GM23338 (cell line): ENCODE measurements around the gene RNF26. TPM values are rescaled to one million over a fixed set of nuclear protein-coding genes. Genes with fewer than 3 reads are reported as not detected.

Source experiments
- ATAC-seq: fragments of 200-7000 bp; cut with Tn5 transposase; 3 replicates; pipeline ENCODE4 v1.9.1; 2020
- DNase-seq: peaks from one replicate; pipeline ENCODE4 v3.0.0-alpha.2; 2015; ENCODE audit warnings: low spot score
- H2AFZ ChIP-seq: fragments of 200-600 bp; sonication (generic); 2 replicates; pipeline ENCODE4 v1.8.0; 2016; ENCODE audit warnings: antibody characterized with exemption, mild to moderate bottlenecking, moderate library complexity
- H3F3A ChIP-seq: fragments of 200-600 bp; sonication (generic); replicated peaks from 2 replicates; pipeline ENCODE4 v1.8.0; 2017; ENCODE audit warnings: antibody characterized with exemption, mixed run types, low read depth
- H3K27ac ChIP-seq: fragments of 200-600 bp; sonication (generic); 2 replicates; pipeline ENCODE4 v1.6.1; 2016; ENCODE audit warnings: low read depth
- H3K27me3 ChIP-seq: fragments of 200-600 bp; sonication (generic); 2 replicates; pipeline ENCODE4 v1.8.0; 2016; ENCODE audit warnings: mild to moderate bottlenecking, mixed run types, moderate library complexity; ENCODE audit not compliant: insufficient read depth
- H3K36me3 ChIP-seq: fragments of 200-600 bp; sonication (generic); 2 replicates; pipeline ENCODE4 v1.8.0; 2016; ENCODE audit warnings: mild to moderate bottlenecking; ENCODE audit not compliant: insufficient read depth
- H3K4me1 ChIP-seq: fragments of 200-600 bp; sonication (generic); 2 replicates; pipeline ENCODE4 v1.8.0; 2016; ENCODE audit warnings: mild to moderate bottlenecking, moderate library complexity; ENCODE audit not compliant: insufficient read depth
- H3K4me2 ChIP-seq: fragments of 200-600 bp; sonication (generic); 2 replicates; pipeline ENCODE4 v1.7.1; 2017; ENCODE audit warnings: mixed run types
- H3K4me3 ChIP-seq: fragments of 200-600 bp; sonication (generic); 2 replicates; pipeline ENCODE4 v1.6.1; 2016; ENCODE audit warnings: mixed run types
- H3K79me2 ChIP-seq: fragments of 200-600 bp; sonication (generic); replicated peaks from 2 replicates; pipeline ENCODE4 v1.8.0; 2017; ENCODE audit warnings: mild to moderate bottlenecking; ENCODE audit not compliant: insufficient read depth
- H3K9me2 ChIP-seq: fragments of 200-600 bp; sonication (generic); 2 replicates; pipeline ENCODE4 v1.8.0; 2017; ENCODE audit not compliant: insufficient read depth
- H4K20me1 ChIP-seq: fragments of 200-600 bp; sonication (generic); replicated peaks from 2 replicates; pipeline ENCODE4 v1.8.0; 2017; ENCODE audit warnings: mild to moderate bottlenecking; ENCODE audit not compliant: insufficient read depth
- H3K27ac Mint-ChIP-seq: 2 replicates; pipeline ENCODE4 v1.8.0; 2020; ENCODE audit warnings: inconsistent platforms, mild to moderate bottlenecking, moderate library complexity, mixed read lengths
- H3K27me3 Mint-ChIP-seq: 3 replicates; pipeline ENCODE4 v1.8.0; 2022; ENCODE audit warnings: low read depth, mild to moderate bottlenecking, moderate library complexity, mixed read lengths, inconsistent platforms; ENCODE audit not compliant: insufficient read depth, poor library complexity
- H3K36me3 Mint-ChIP-seq: 3 replicates; pipeline ENCODE4 v1.8.0; 2021; ENCODE audit warnings: low read depth, mild to moderate bottlenecking, inconsistent platforms, moderate library complexity, mixed read lengths
- H3K4me1 Mint-ChIP-seq: 3 replicates; pipeline ENCODE4 v1.8.0; 2020; ENCODE audit warnings: mild to moderate bottlenecking, inconsistent platforms, mixed read lengths
- H3K4me3 Mint-ChIP-seq: 3 replicates; pipeline ENCODE4 v1.8.0; 2021; ENCODE audit warnings: moderate library complexity, mild to moderate bottlenecking, inconsistent platforms, mixed read lengths
- H3K9me3 Mint-ChIP-seq: 3 replicates; pipeline ENCODE4 v1.8.0; 2020; ENCODE audit warnings: moderate library complexity, mild to moderate bottlenecking, inconsistent platforms, mixed read lengths
- JUNB ChIP-seq: IDR thresholded peaks from one replicate; pipeline ENCODE4 v1.6.1; 2016; ENCODE audit warnings: antibody characterized with exemption; ENCODE audit not compliant: unreplicated experiment
- ZNF331 ChIP-seq: fragments of 250-450 bp; sonication (Bioruptor Pico); IDR thresholded peaks from 2 replicates; pipeline ENCODE4 v1.5.0; 2020; ENCODE audit warnings: low read depth, mild to moderate bottlenecking, moderate library complexity
- polyA plus RNA-seq: library from polyadenylated mRNA; unstranded; fragments of >200 nt; fragmentation: Nextera tagmentation; extraction: Ambion mirVana; gene quantifications from 2 replicates; pipeline ENCODE4 v1.2.1, GENCODE V29; 2016
- total RNA-seq: library from RNA; depleted of rRNA; stranded (reverse); fragments of >200 nt; shearing (Covaris generic); gene quantifications from 2 replicates; pipeline ENCODE4 v1.2.3, GENCODE V29; 2014
- TF ChIP-seq, protein P1 (sequence below): fragments of 250-450 bp; sonication (Bioruptor Pico); IDR thresholded peaks from 2 replicates; pipeline ENCODE4 v1.5.0; 2020; ENCODE audit warnings: mild to moderate bottlenecking, moderate library complexity
- TF ChIP-seq, protein P2 (sequence below), 2 experiments: fragments of 200-600 bp in 1 of 2; sonication (generic) in 1 of 2; conservative IDR thresholded peaks; 2 replicates each; pipeline versions ENCODE4 v1.5.1 to v1.6.1; 2016 to 2017; ENCODE audit warnings: antibody characterized with exemption in 2 of 2, low read depth in 2 of 2, mild to moderate bottlenecking in 2 of 2, moderate library complexity in 1 of 2
- TF ChIP-seq, protein P3 (sequence below): IDR thresholded peaks from one replicate; pipeline ENCODE4 v1.6.1; 2018; ENCODE audit warnings: antibody characterized with exemption; ENCODE audit not compliant: unreplicated experiment

RNF26 gene
- total and polyA plus RNA-seq, 2 experiments from 2014 or later, result 31.8 to 58.3 TPM

DNA sequence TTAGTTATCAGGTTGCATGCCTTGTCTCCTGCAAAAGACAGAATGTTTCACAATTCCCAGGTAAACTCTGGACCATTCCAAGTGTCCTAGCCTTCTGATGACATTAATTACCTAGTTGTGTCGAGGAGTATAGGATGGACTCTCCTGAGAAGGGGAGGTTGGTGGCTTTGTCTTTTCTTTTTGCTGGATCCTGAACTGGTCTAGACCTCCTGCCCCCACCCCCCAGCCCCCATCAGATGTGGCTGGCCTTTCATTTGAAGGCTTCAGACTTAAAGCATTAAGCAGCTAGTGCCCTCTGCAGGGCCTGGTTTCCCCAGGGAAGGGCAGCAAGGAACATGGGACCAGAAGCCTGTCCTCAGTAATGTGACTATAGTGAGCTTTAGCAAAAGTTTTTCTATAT lies 27.1 kb upstream of the RNF26 start:
- no peak overlapping the region for H3K27ac Mint-ChIP-seq

DNA sequence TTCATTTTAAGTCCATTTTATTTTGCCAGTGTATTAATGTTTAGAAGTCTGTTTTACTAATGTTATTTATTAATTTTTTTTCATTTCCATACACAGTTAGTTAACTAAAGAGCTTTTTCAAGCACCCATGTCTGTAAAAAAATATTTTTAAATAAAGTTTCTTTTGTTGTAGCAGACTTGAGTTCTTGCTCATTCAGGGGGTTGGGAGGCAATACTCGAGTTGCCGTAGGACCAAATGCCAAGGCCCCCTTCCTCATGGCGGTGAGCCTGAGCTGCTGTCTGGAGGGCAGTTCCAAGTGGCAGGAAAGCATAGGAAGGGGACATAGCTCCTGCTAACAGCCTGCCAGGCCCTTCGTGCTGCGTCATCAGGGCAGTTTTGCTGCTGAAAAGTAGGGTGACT lies 26.4 kb upstream of the RNF26 start:
- H2AFZ ChIP-seq, result no peak overlapping the region
- peaks cover 14% of the 10 kb centered on the region for H3K27me3 Mint-ChIP-seq
- H3K4me3 ChIP-seq, result no peak overlapping the region
- peaks cover 30% of the 10 kb centered on the region for H3K36me3 Mint-ChIP-seq
- no peak overlapping the region for H3K4me3 Mint-ChIP-seq
- ATAC-seq, result no peak
- H3F3A ChIP-seq, result 0 out of 2 replicates have a peak, but pooled peaks cover 4% of the 10 kb centered on the region
- no peaks in the 10 kb centered on the region for H3K9me2 ChIP-seq
- H3K9me3 Mint-ChIP-seq, result no peaks in the 10 kb centered on the region; the same call in 2 of the 3 replicates
- H3K4me2 ChIP-seq, result no peak overlapping the region
- H3K4me1 ChIP-seq, result peaks cover 12% of the 10 kb centered on the region; the same call in 1 of the 2 replicates
- no peaks in the 10 kb centered on the region for H3K27me3 ChIP-seq
- no peak for DNase-seq
- H3K4me1 Mint-ChIP-seq, result peaks cover 17% of the 10 kb centered on the region
- peaks cover 9% of the 10 kb centered on the region for H4K20me1 ChIP-seq
- no peak overlapping the region for H3K27ac Mint-ChIP-seq
- H3K79me2 ChIP-seq, result no peaks in the 10 kb centered on the region
- H3K36me3 ChIP-seq, result peaks cover 16% of the 10 kb centered on the region
- no peak overlapping the region for H3K27ac ChIP-seq
- TF ChIP-seq, protein P1, sequence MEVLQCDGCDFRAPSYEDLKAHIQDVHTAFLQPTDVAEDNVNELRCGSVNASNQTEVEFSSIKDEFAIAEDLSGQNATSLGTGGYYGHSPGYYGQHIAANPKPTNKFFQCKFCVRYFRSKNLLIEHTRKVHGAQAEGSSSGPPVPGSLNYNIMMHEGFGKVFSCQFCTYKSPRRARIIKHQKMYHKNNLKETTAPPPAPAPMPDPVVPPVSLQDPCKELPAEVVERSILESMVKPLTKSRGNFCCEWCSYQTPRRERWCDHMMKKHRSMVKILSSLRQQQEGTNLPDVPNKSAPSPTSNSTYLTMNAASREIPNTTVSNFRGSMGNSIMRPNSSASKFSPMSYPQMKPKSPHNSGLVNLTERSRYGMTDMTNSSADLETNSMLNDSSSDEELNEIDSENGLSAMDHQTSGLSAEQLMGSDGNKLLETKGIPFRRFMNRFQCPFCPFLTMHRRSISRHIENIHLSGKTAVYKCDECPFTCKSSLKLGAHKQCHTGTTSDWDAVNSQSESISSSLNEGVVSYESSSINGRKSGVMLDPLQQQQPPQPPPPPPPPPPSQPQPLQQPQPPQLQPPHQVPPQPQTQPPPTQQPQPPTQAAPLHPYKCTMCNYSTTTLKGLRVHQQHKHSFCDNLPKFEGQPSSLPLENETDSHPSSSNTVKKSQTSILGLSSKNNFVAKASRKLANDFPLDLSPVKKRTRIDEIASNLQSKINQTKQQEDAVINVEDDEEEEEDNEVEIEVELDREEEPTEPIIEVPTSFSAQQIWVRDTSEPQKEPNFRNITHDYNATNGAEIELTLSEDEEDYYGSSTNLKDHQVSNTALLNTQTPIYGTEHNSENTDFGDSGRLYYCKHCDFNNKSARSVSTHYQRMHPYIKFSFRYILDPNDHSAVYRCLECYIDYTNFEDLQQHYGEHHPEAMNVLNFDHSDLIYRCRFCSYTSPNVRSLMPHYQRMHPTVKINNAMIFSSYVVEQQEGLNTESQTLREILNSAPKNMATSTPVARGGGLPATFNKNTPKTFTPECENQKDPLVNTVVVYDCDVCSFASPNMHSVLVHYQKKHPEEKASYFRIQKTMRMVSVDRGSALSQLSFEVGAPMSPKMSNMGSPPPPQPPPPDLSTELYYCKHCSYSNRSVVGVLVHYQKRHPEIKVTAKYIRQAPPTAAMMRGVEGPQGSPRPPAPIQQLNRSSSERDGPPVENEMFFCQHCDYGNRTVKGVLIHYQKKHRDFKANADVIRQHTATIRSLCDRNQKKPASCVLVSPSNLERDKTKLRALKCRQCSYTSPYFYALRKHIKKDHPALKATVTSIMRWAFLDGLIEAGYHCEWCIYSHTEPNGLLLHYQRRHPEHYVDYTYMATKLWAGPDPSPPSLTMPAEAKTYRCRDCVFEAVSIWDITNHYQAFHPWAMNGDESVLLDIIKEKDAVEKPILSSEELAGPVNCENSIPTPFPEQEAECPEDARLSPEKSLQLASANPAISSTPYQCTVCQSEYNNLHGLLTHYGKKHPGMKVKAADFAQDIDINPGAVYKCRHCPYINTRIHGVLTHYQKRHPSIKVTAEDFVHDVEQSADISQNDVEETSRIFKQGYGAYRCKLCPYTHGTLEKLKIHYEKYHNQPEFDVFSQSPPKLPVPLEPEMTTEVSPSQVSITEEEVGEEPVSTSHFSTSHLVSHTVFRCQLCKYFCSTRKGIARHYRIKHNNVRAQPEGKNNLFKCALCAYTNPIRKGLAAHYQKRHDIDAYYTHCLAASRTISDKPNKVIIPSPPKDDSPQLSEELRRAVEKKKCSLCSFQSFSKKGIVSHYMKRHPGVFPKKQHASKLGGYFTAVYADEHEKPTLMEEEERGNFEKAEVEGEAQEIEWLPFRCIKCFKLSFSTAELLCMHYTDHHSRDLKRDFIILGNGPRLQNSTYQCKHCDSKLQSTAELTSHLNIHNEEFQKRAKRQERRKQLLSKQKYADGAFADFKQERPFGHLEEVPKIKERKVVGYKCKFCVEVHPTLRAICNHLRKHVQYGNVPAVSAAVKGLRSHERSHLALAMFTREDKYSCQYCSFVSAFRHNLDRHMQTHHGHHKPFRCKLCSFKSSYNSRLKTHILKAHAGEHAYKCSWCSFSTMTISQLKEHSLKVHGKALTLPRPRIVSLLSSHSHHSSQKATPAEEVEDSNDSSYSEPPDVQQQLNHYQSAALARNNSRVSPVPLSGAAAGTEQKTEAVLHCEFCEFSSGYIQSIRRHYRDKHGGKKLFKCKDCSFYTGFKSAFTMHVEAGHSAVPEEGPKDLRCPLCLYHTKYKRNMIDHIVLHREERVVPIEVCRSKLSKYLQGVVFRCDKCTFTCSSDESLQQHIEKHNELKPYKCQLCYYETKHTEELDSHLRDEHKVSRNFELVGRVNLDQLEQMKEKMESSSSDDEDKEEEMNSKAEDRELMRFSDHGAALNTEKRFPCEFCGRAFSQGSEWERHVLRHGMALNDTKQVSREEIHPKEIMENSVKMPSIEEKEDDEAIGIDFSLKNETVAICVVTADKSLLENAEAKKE (CRISPR knock-in tag), result no peak
- TF ChIP-seq, protein P2, sequence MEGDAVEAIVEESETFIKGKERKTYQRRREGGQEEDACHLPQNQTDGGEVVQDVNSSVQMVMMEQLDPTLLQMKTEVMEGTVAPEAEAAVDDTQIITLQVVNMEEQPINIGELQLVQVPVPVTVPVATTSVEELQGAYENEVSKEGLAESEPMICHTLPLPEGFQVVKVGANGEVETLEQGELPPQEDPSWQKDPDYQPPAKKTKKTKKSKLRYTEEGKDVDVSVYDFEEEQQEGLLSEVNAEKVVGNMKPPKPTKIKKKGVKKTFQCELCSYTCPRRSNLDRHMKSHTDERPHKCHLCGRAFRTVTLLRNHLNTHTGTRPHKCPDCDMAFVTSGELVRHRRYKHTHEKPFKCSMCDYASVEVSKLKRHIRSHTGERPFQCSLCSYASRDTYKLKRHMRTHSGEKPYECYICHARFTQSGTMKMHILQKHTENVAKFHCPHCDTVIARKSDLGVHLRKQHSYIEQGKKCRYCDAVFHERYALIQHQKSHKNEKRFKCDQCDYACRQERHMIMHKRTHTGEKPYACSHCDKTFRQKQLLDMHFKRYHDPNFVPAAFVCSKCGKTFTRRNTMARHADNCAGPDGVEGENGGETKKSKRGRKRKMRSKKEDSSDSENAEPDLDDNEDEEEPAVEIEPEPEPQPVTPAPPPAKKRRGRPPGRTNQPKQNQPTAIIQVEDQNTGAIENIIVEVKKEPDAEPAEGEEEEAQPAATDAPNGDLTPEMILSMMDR (conservative IDR thresholded peaks at IDR 0.05; ENCODE audit: low read depth in 2 of 2), result no peak
- TF ChIP-seq, protein P3, sequence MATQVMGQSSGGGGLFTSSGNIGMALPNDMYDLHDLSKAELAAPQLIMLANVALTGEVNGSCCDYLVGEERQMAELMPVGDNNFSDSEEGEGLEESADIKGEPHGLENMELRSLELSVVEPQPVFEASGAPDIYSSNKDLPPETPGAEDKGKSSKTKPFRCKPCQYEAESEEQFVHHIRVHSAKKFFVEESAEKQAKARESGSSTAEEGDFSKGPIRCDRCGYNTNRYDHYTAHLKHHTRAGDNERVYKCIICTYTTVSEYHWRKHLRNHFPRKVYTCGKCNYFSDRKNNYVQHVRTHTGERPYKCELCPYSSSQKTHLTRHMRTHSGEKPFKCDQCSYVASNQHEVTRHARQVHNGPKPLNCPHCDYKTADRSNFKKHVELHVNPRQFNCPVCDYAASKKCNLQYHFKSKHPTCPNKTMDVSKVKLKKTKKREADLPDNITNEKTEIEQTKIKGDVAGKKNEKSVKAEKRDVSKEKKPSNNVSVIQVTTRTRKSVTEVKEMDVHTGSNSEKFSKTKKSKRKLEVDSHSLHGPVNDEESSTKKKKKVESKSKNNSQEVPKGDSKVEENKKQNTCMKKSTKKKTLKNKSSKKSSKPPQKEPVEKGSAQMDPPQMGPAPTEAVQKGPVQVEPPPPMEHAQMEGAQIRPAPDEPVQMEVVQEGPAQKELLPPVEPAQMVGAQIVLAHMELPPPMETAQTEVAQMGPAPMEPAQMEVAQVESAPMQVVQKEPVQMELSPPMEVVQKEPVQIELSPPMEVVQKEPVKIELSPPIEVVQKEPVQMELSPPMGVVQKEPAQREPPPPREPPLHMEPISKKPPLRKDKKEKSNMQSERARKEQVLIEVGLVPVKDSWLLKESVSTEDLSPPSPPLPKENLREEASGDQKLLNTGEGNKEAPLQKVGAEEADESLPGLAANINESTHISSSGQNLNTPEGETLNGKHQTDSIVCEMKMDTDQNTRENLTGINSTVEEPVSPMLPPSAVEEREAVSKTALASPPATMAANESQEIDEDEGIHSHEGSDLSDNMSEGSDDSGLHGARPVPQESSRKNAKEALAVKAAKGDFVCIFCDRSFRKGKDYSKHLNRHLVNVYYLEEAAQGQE, result no peak
- TF ChIP-seq ZNF331 (CRISPR knock-in tag), result no peak

More for the DNA sequence above, 27.1 kb upstream of the RNF26 start:
- no peak for TF ChIP-seq JUNB
- TF ChIP-seq, protein P2 (conservative IDR thresholded peaks at IDR 0.05; ENCODE audit: low read depth in 2 of 2), result peak in 1 of 2 experiments; percentile 57; a peak in 2 of 4 replicates
- Histone ChIP-seq H4K20me1 (peaks cover 14% of the 10 kb centered on the region), H3K4me1 (peaks cover 12% of the 10 kb centered on the region; the same call in 1 of the 2 replicates), H3K27me3 (no peaks in the 10 kb centered on the region), H3K9me2 (no peaks in the 10 kb centered on the region), H3K79me2 (no peaks in the 10 kb centered on the region), H3F3A (0 out of 2 replicates have a peak, but pooled peaks cover 4% of the 10 kb centered on the region), H3K27ac (peak overlapping the region; percentile 52; the same call in 1 of the 2 replicates), H3K4me2 (no peak overlapping the region), H3K36me3 (peaks cover 22% of the 10 kb centered on the region), H2AFZ (no peak overlapping the region), H3K4me3 (no peak overlapping the region)
- Mint-ChIP-seq H3K4me3 (no peak overlapping the region), H3K9me3 (no peaks in the 10 kb centered on the region; the same call in 2 of the 3 replicates), H3K4me1 (peaks cover 17% of the 10 kb centered on the region), H3K36me3 (peaks cover 38% of the 10 kb centered on the region), H3K27me3 (peaks cover 12% of the 10 kb centered on the region)
- ATAC-seq (peak; percentile 56), DNase-seq (peak; percentile 48)
